Activated CD4-positive, alpha-beta T cell treated with anti-CD3 and anti-CD28 coated beads, Interleukin-2, amount 10 ng/mL, durations not matched to agents 7 days and 5 days (primary cell): Measurements from ENCODE around the gene ZNF407. TPM values are rescaled to one million over a fixed set of nuclear protein-coding genes. Genes with fewer than 3 reads are reported as not detected.
"Not testable (repeated sequence)": the region's sequence is repeated elsewhere in the genome, so short reads cannot be mapped to it uniquely, and the experiment has no call there.

Experiments used
- CTCF ChIA-PET: fragments of 350-600 bp; sonication (Branson Sonifier 250); formaldehyde crosslinking; loops from one replicate; lab custom pipeline; 2021; ENCODE audit warnings: antibody characterized with exemption; lab: Charles Lee
- POLR2A ChIA-PET: fragments of 350-600 bp; sonication (Branson Sonifier 250); formaldehyde crosslinking; loops from one replicate; lab custom pipeline; 2021; ENCODE audit warnings: antibody characterized with exemption; lab: Charles Lee
- DNase-seq: peaks from one replicate; pipeline ENCODE4 v3.0.0-alpha.2; 2020
- H3K27ac Mint-ChIP-seq: one replicate; pipeline ENCODE4 v1.8.0; 2021; ENCODE audit warnings: mild to moderate bottlenecking, moderate library complexity, mixed read lengths
- H3K27me3 Mint-ChIP-seq: one replicate; pipeline ENCODE4 v1.8.0; 2021; ENCODE audit warnings: mixed read lengths
- H3K36me3 Mint-ChIP-seq: one replicate; pipeline ENCODE4 v1.8.0; 2021; ENCODE audit warnings: low read depth, mixed read lengths
- H3K4me1 Mint-ChIP-seq: one replicate; pipeline ENCODE4 v1.8.0; 2021; ENCODE audit warnings: mixed read lengths
- H3K4me3 Mint-ChIP-seq: one replicate; pipeline ENCODE4 v1.8.0; 2021; ENCODE audit warnings: mild to moderate bottlenecking, moderate library complexity, mixed read lengths
- H3K9me3 Mint-ChIP-seq: one replicate; pipeline ENCODE4 v1.8.0; 2021; ENCODE audit warnings: mixed read lengths
- total RNA-seq, 2 experiments: library from RNA; stranded (reverse); gene quantifications; one replicate each; pipeline ENCODE4 v1.2.3, GENCODE V29; 2021

The ZNF407 gene
- total RNA-seq, 2 experiments from 2014 or later: 19.3 TPM

DNA sequence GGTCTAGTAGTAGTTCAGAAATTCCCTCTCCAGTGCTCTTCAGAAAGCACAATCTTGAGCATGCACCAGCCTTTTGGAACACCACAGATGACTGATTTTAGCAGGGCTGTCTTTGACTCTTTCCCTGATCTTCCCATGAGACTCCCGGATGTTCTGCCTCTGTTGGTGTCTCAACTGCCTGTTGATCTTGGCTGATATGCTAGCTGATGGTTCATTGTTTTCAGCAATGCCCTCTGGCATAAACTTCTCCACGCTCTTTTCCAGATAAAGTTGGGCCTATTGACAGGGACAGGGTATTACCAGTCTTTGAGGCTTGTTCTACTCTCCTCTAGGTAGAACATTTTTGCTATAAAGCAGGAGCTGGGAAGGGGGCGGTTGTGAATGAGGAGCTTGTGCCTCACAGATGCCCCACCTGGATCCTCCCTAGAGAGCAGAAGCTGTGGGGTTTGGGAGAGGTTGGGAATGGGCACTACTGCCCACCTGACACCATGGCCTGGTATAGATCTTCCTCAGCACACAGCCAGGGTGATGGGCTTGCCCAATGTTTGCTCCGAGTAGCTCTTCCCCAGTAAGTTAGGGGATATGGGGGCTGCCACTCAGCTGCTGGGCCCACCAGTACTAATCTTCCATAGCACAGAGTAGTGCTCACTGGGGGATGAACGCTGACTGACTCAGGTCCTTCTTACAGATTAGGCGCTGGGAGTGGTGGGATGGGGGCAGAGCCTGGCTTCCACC, 500.0 kb downstream of the ZNF407 start:
- no peak for DNase-seq
- H3K27me3 Mint-ChIP-seq: peaks cover 5% of the 10 kb centered on the region
- H3K4me1 Mint-ChIP-seq: no peaks in the 10 kb centered on the region
- peaks cover 19% of the 10 kb centered on the region for H3K9me3 Mint-ChIP-seq
- H3K36me3 Mint-ChIP-seq: peaks cover 4% of the 10 kb centered on the region
- H3K4me3 Mint-ChIP-seq: no peak overlapping the region
- ChIA-PET CTCF (no interaction called here), POLR2A (no interaction called here)
- no peak overlapping the region for H3K27ac Mint-ChIP-seq

- Mint-ChIP-seq H3K9me3 (peaks cover 14% of the 10 kb centered on the region), H3K27ac (no peak overlapping the region), H3K27me3 (no peaks in the 10 kb centered on the region), H3K4me1 (no peaks in the 10 kb centered on the region), H3K36me3 (peaks cover 2% of the 10 kb centered on the region), H3K4me3 (no peak overlapping the region)
- ChIA-PET CTCF (no interaction called here), POLR2A (no interaction called here)
- no peak for DNase-seq
These were observed 503.4 kb downstream of the ZNF407 start for GRCh38 chr18:75100832-75101630.

- Mint-ChIP-seq H3K36me3 (peaks cover 2% of the 10 kb centered on the region), H3K27ac (no peak overlapping the region), H3K9me3 (peaks cover 14% of the 10 kb centered on the region), H3K4me1 (no peaks in the 10 kb centered on the region), H3K4me3 (no peak overlapping the region), H3K27me3 (no peaks in the 10 kb centered on the region)
- DNase-seq: no peak
- POLR2A ChIA-PET: no interaction called here
- CTCF ChIA-PET: no interaction called here
These were observed 504.2 kb downstream of the ZNF407 start for GRCh38 chr18:75101916-75102315.

DNA sequence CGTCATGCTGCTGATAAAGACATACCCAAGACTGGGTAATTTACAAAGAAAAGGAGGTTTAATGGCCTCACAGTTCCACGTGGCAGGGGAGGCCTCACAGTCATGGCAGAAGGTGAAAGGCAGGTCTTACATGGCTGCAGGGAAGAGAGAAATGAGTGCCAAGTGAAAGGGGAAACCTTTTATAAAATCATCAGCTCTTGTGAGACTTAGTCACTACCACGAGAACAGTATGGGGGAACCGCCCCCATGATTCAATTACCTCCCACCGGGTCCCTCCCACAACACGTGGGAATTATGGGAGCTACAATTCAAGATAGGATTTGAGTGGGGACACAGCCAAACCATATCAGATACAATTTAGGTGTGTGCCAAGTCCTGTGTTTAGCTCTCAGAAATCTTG, 506.4 kb downstream of the ZNF407 start:
- H3K27me3 Mint-ChIP-seq, H3K27ac Mint-ChIP-seq, DNase-seq, H3K36me3 Mint-ChIP-seq, H3K4me3 Mint-ChIP-seq, CTCF ChIA-PET, H3K4me1 Mint-ChIP-seq: not testable (repeated sequence)
- POLR2A ChIA-PET: interaction anchor here (0.6 kb wide), 1 partner anchor 1951 kb away, joined by 3 read pairs; no protein-coding TSS in a partner anchor
- peaks cover 11% of the 10 kb centered on the region for H3K9me3 Mint-ChIP-seq

- H3K4me3 Mint-ChIP-seq: no peak overlapping the region
- CTCF ChIA-PET: no interaction called here
- H3K4me1 Mint-ChIP-seq: no peaks in the 10 kb centered on the region
- POLR2A ChIA-PET: interaction anchor here (0.6 kb wide), 1 partner anchor 1950 kb away, joined by 3 read pairs; no protein-coding TSS in a partner anchor
- H3K36me3 Mint-ChIP-seq: no peaks in the 10 kb centered on the region
- no peak overlapping the region for H3K27ac Mint-ChIP-seq
- DNase-seq: no peak
- peaks cover 11% of the 10 kb centered on the region for H3K9me3 Mint-ChIP-seq
- no peaks in the 10 kb centered on the region for H3K27me3 Mint-ChIP-seq
These were observed 506.8 kb downstream of the ZNF407 start for GRCh38 chr18:75104483-75104882.

- CTCF ChIA-PET: no interaction called here
- POLR2A ChIA-PET: no interaction called here
- no peak for DNase-seq
- Mint-ChIP-seq H3K27me3 (no peaks in the 10 kb centered on the region), H3K4me1 (no peaks in the 10 kb centered on the region), H3K27ac (no peak overlapping the region), H3K9me3 (peaks cover 7% of the 10 kb centered on the region), H3K36me3 (no peaks in the 10 kb centered on the region), H3K4me3 (no peak overlapping the region)
These were observed 508.0 kb downstream of the ZNF407 start for GRCh38 chr18:75105551-75106254.

DNA sequence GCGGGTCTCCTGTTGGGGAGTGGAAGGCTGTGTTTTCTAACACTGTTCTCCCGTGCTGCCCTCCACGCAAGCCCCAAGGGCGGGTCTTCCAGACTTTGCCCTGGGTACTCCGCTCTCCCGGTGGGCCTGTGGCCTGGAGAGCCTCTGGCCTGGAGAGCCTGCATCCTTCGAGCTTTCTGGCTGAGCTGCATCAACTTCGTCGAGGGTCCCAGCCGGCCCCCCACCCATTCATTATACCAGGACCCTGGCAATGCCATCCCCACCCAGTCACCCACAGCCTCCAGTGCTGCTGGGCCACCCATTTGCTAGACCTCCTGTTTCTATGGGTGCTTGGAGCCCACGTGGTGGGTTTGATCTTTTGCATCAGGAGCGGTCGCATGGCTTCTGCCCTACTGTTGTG, 509.1 kb downstream of the ZNF407 start:
- POLR2A ChIA-PET: no interaction called here
- CTCF ChIA-PET: no interaction called here
- no peak for DNase-seq
- Mint-ChIP-seq H3K9me3 (peaks cover 3% of the 10 kb centered on the region), H3K4me3 (no peak overlapping the region), H3K27ac (no peak overlapping the region), H3K36me3 (no peaks in the 10 kb centered on the region), H3K27me3 (no peaks in the 10 kb centered on the region), H3K4me1 (no peaks in the 10 kb centered on the region)

DNA sequence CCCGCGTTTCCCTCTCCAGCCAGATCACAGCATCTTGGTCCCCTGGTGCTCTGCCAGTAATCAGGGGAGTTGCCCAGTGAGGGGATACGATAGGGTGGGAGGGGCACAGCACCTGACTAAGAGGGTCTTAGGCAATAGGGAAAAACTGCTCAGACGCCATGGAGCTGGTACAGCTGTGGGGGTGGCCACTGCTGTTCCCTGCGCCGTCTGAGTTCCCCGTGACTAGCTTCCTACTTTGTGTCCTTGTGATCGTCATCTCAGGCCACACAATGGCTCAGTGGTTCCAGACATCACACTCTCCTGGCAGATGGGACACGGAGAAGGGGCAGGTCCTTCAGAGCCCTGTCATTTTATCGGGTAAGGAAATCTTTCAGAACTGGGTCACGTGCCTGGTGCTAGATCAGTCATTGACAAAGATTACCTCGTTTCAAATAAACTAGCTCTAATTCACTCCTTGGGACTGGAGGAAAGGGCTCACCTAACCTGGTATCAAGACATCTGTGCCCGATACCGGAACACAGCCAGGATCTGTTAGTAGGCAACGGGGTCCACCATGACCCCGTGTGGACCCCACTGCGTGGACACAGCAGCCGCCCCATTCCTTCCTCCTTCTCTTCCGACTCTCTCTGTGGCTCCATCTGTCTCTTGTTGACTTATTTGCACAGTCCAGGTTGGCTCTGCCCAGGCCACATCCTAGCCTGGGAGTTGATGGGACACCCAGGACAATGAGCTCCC, 509.7 kb downstream of the ZNF407 start:
- Mint-ChIP-seq H3K9me3 (no peaks in the 10 kb centered on the region), H3K4me1 (no peaks in the 10 kb centered on the region), H3K36me3 (no peaks in the 10 kb centered on the region), H3K27me3 (no peaks in the 10 kb centered on the region), H3K4me3 (no peak overlapping the region), H3K27ac (no peak overlapping the region)
- ChIA-PET CTCF (interaction anchor here (1.0 kb wide), 1 partner anchor 13 kb away, joined by 4 read pairs; no protein-coding TSS in a partner anchor), POLR2A (interaction anchor here (0.6 kb wide), 1 partner anchor 9 kb away, joined by 3 read pairs; no protein-coding TSS in a partner anchor)
- DNase-seq: no peak

- Mint-ChIP-seq H3K4me3 (no peak overlapping the region), H3K27me3 (no peaks in the 10 kb centered on the region), H3K36me3 (no peaks in the 10 kb centered on the region), H3K4me1 (no peaks in the 10 kb centered on the region), H3K9me3 (no peaks in the 10 kb centered on the region), H3K27ac (no peak overlapping the region)
- POLR2A ChIA-PET: interaction anchor here (0.6 kb wide), 1 partner anchor 8 kb away, joined by 3 read pairs; no protein-coding TSS in a partner anchor
- DNase-seq: no peak
- CTCF ChIA-PET: interaction anchor here (1.0 kb wide), 1 partner anchor 12 kb away, joined by 4 read pairs; no protein-coding TSS in a partner anchor
These were observed 510.2 kb downstream of the ZNF407 start for GRCh38 chr18:75107931-75108276.

DNA sequence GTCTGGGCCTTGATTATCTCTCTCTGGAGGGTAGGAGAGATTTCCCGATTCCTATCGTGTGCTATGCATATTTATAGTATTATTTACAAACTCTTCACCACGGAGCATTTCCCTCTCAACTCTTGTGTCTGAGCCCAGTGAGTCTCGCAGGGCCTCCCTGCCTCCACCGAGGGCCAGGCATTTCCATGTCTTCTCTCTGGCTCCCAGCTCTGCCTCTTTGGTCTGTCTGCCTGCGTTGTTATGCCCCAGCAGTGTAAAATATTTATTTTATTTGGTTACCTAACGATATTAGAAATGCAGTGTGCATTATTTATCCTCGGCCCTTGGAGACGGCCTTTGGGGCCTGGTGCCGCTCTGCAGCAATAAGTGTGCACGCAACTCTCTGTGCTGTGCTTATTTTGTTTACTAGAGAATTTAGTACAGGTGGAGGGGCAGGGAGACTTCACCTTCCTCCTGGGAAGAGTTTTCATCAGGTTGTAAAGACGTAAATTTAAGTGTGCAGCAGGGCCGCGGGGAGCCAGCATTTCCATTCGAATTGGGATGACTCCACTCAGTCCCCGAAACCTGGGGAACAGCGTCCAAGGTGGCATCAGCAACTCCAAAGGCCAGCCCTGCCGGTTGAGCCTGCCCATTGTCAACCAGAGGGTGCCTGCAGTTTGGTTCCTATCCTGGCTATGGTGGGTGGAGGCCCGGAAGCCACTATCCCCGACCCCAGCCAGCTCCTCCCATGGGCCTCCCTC, 511.1 kb downstream of the ZNF407 start:
- Mint-ChIP-seq H3K9me3 (no peaks in the 10 kb centered on the region), H3K4me3 (no peak overlapping the region), H3K27me3 (no peaks in the 10 kb centered on the region), H3K36me3 (no peaks in the 10 kb centered on the region), H3K27ac (no peak overlapping the region), H3K4me1 (no peaks in the 10 kb centered on the region)
- ChIA-PET CTCF (no interaction called here), POLR2A (no interaction called here)
- DNase-seq: no peak

- Mint-ChIP-seq H3K4me3 (no peak overlapping the region), H3K27ac (no peak overlapping the region), H3K36me3 (no peaks in the 10 kb centered on the region), H3K4me1 (no peaks in the 10 kb centered on the region), H3K27me3 (no peaks in the 10 kb centered on the region), H3K9me3 (no peaks in the 10 kb centered on the region)
- ChIA-PET POLR2A (no interaction called here), CTCF (no interaction called here)
- no peak for DNase-seq
These were observed 511.6 kb downstream of the ZNF407 start for GRCh38 chr18:75109319-75109691.

GRCh38 chr18:75109819-75110218, 512.1 kb downstream of the ZNF407 start:
- CTCF ChIA-PET: no interaction called here
- Mint-ChIP-seq H3K9me3 (no peaks in the 10 kb centered on the region), H3K4me3 (no peak overlapping the region), H3K27me3 (no peaks in the 10 kb centered on the region), H3K27ac (no peak overlapping the region), H3K4me1 (no peaks in the 10 kb centered on the region), H3K36me3 (no peaks in the 10 kb centered on the region)
- POLR2A ChIA-PET: no interaction called here
- no peak for DNase-seq
